CD8-positive, alpha-beta memory T cell (primary cell): ENCODE results near the gene BLOC1S3. TPM values are rescaled to one million over a fixed set of nuclear protein-coding genes. Genes with fewer than 3 reads are reported as not detected.
A peak's percentile ranks its signal among the peaks of the same experiment; 100 is the strongest.

ENCODE experiments used
- CTCF ChIA-PET: fragments of 350-600 bp; sonication (Branson Sonifier 250); formaldehyde crosslinking; loops from one replicate; lab custom pipeline; 2021; ENCODE audit warnings: antibody characterized with exemption; lab: Charles Lee
- POLR2A ChIA-PET: fragments of 350-600 bp; sonication (Branson Sonifier 250); formaldehyde crosslinking; loops from one replicate; lab custom pipeline; 2021; ENCODE audit warnings: antibody characterized with exemption; lab: Charles Lee
- DNase-seq, 5 donors: peaks; one replicate each; pipeline versions ENCODE4 v3.0.0 to v3.0.0-alpha.2; 2020 to 2022; ENCODE audit warnings: mixed read lengths in 1 of 5
- H3K27ac ChIP-seq: one replicate; pipeline ENCODE4 v1.7.0; 2013; ENCODE audit warnings: low read depth, mild to moderate bottlenecking, low read length, moderate library complexity
- H3K27me3 ChIP-seq: 2 replicates; pipeline ENCODE4 v1.7.0; 2013; ENCODE audit warnings: low read length, mild to moderate bottlenecking; ENCODE audit not compliant: insufficient read depth, poor library complexity, severe bottlenecking
- H3K36me3 ChIP-seq: 2 replicates; pipeline ENCODE4 v1.7.0; 2013; ENCODE audit warnings: mild to moderate bottlenecking, low read length, moderate library complexity; ENCODE audit not compliant: insufficient read depth
- H3K4me1 ChIP-seq: 2 replicates; pipeline ENCODE4 v1.7.0; 2013; ENCODE audit warnings: mild to moderate bottlenecking, low read length, moderate library complexity; ENCODE audit not compliant: insufficient read depth
- H3K4me3 ChIP-seq: 2 replicates; pipeline ENCODE4 v1.7.0; 2013; ENCODE audit warnings: mild to moderate bottlenecking, low read length
- H3K9me3 ChIP-seq: 2 replicates; pipeline ENCODE4 v1.7.0; 2013; ENCODE audit warnings: mild to moderate bottlenecking, low read length
- H3K27ac Mint-ChIP-seq, 8 donors: one replicate each; pipeline ENCODE4 v1.8.0; 2020 to 2021; ENCODE audit warnings: mixed read lengths in 8 of 8, mild to moderate bottlenecking in 6 of 8, inconsistent platforms in 3 of 8, moderate library complexity in 3 of 8
- H3K27me3 Mint-ChIP-seq, 2 donors: one replicate each; pipeline ENCODE4 v1.8.0; 2020 to 2021; ENCODE audit warnings: mixed read lengths in 2 of 2, mild to moderate bottlenecking in 1 of 2, moderate library complexity in 1 of 2
- H3K36me3 Mint-ChIP-seq, 3 donors: one replicate each; pipeline ENCODE4 v1.8.0; 2020 to 2021; ENCODE audit warnings: mixed read lengths in 3 of 3, inconsistent platforms in 1 of 3, mild to moderate bottlenecking in 1 of 3
- H3K4me1 Mint-ChIP-seq, 3 donors: one replicate each; pipeline ENCODE4 v1.8.0; 2020 to 2021; ENCODE audit warnings: mixed read lengths in 3 of 3, inconsistent platforms in 1 of 3, mild to moderate bottlenecking in 1 of 3
- H3K4me3 Mint-ChIP-seq, 7 donors: one replicate each; pipeline ENCODE4 v1.8.0; 2020 to 2021; ENCODE audit warnings: mixed read lengths in 7 of 7, mild to moderate bottlenecking in 6 of 7, moderate library complexity in 4 of 7, inconsistent platforms in 2 of 7
- H3K9me3 Mint-ChIP-seq, 5 donors: one replicate each; pipeline ENCODE4 v1.8.0; 2020 to 2022; ENCODE audit warnings: mixed read lengths in 5 of 5, mild to moderate bottlenecking in 3 of 5, moderate library complexity in 2 of 5, inconsistent platforms in 1 of 5
- polyA plus RNA-seq: library from polyadenylated mRNA; unstranded; fragments of 300-500 nt; fragmentation: Illumina TruSeq; gene quantifications from one replicate; pipeline ENCODE4 v1.2.3, GENCODE V29; 2021
- total RNA-seq, 2 experiments: library from RNA; stranded (reverse); gene quantifications; one replicate each; pipeline ENCODE4 v1.2.3, GENCODE V29; 2021

BLOC1S3 gene
- total RNA-seq (10 to 100 TPM; 12.4 TPM), polyA plus RNA-seq (19.9 TPM)

GRCh38 chr19:45178262-45179071, at the start of gene BLOC1S3:
Gene BLOC1S3 (plus strand): TSS chr19:45178784. CDS start chr19:45179297, 513 bp downstream.
- no peaks in the 10 kb centered on the region for H3K9me3 Mint-ChIP-seq
- Histone ChIP-seq H3K27ac (peak within 1 kb of the TSS; percentile 94), H3K36me3 (peaks cover 9% of the 10 kb centered on the region), H3K4me1 (peaks cover 36% of the 10 kb centered on the region), H3K27me3 (no peaks in the 10 kb centered on the region), H3K9me3 (no peaks in the 10 kb centered on the region), H3K4me3 (peak within 1 kb of the TSS; percentile 99)
- peaks cover 0 to 30% (median 3%) of the 10 kb centered on the region in 3 donors for H3K36me3 Mint-ChIP-seq
- DNase-seq: peak; percentile 100
- CTCF ChIA-PET: interaction anchor here (1.1 to 2.0 kb wide), 10 partner anchors 9 to 92 kb away, joined by 3 to 16 read pairs (median 5); partner anchors contain the start of gene PPP1R37
- H3K27ac Mint-ChIP-seq: peak within 1 kb of the TSS; percentile 77 to 98 (median 95)
- H3K4me3 Mint-ChIP-seq: peak within 1 kb of the TSS; percentile 82 to 95 (median 91)
- no peaks in the 10 kb centered on the region for H3K27me3 Mint-ChIP-seq
- H3K4me1 Mint-ChIP-seq: peaks cover 35 to 52% (median 43%) of the 10 kb centered on the region in 3 donors
- POLR2A ChIA-PET: interaction anchor here (0.6 to 2.8 kb wide), 9 partner anchors 9 to 724 kb away, joined by 3 to 24 read pairs (median 5); partner anchors contain the start of genes CLASRP, DMPK, MYPOP and PPP1R37

- Histone ChIP-seq H3K36me3 (no peaks in the 10 kb centered on the region), H3K27ac (no peak overlapping the region), H3K9me3 (no peaks in the 10 kb centered on the region), H3K4me3 (no peak overlapping the region), H3K27me3 (no peaks in the 10 kb centered on the region), H3K4me1 (peaks cover 5% of the 10 kb centered on the region)
- no peak overlapping the region for H3K4me3 Mint-ChIP-seq
- POLR2A ChIA-PET: no interaction called here
- peak overlapping the region in 2 of 8 donors; percentile 9 to 74 for H3K27ac Mint-ChIP-seq
- no peaks in the 10 kb centered on the region for H3K27me3 Mint-ChIP-seq
- peaks cover 0 to 4% (median 0%) of the 10 kb centered on the region in 3 donors for H3K36me3 Mint-ChIP-seq
- DNase-seq: no peak
- CTCF ChIA-PET: no interaction called here
- H3K4me1 Mint-ChIP-seq: peaks cover 7 to 20% (median 10%) of the 10 kb centered on the region in 3 donors
- H3K9me3 Mint-ChIP-seq: no peaks in the 10 kb centered on the region
Observed at GRCh38 chr19:45128806-45129205, 49.8 kb upstream of the BLOC1S3 start.

- no peaks in the 10 kb centered on the region for H3K36me3 ChIP-seq
- ChIA-PET POLR2A (no interaction called here), CTCF (no interaction called here)
- DNase-seq: no peak
- H3K4me3 Mint-ChIP-seq: no peak overlapping the region
- peaks cover 0 to 4% (median 0%) of the 10 kb centered on the region in 3 donors for H3K36me3 Mint-ChIP-seq
- peaks cover 9 to 23% (median 11%) of the 10 kb centered on the region in 3 donors for H3K4me1 Mint-ChIP-seq
- H3K27ac Mint-ChIP-seq: no peak overlapping the region
- no peak overlapping the region for H3K27ac ChIP-seq
- H3K27me3 ChIP-seq: no peaks in the 10 kb centered on the region
- H3K4me3 ChIP-seq: no peak overlapping the region
- H3K9me3 ChIP-seq: no peaks in the 10 kb centered on the region
- no peaks in the 10 kb centered on the region for H3K9me3 Mint-ChIP-seq
- H3K4me1 ChIP-seq: peaks cover 5% of the 10 kb centered on the region
- H3K27me3 Mint-ChIP-seq: no peaks in the 10 kb centered on the region
Observed at GRCh38 chr19:45130236-45130635, 48.3 kb upstream of the BLOC1S3 start.

GRCh38 chr19:45130888-45131615, 47.5 kb upstream of the BLOC1S3 start:
- peak overlapping the region in 2 of 8 donors; percentile 63 to 64 for H3K27ac Mint-ChIP-seq
- Histone ChIP-seq H3K4me1 (no peaks in the 10 kb centered on the region), H3K36me3 (no peaks in the 10 kb centered on the region), H3K27me3 (no peaks in the 10 kb centered on the region), H3K27ac (no peak overlapping the region), H3K9me3 (no peaks in the 10 kb centered on the region), H3K4me3 (no peak overlapping the region)
- H3K4me3 Mint-ChIP-seq: no peak overlapping the region
- ChIA-PET CTCF (no interaction called here), POLR2A (no interaction called here)
- no peaks in the 10 kb centered on the region for H3K9me3 Mint-ChIP-seq
- H3K36me3 Mint-ChIP-seq: peaks cover 0 to 4% (median 0%) of the 10 kb centered on the region in 3 donors
- H3K27me3 Mint-ChIP-seq: no peaks in the 10 kb centered on the region
- no peak for DNase-seq
- H3K4me1 Mint-ChIP-seq: peaks cover 6 to 15% (median 7%) of the 10 kb centered on the region in 3 donors

- Mint-ChIP-seq H3K27me3 (no peaks in the 10 kb centered on the region), H3K4me3 (no peak overlapping the region), H3K4me1 (peaks cover 9 to 14% (median 10%) of the 10 kb centered on the region in 3 donors), H3K27ac (peak overlapping the region in 3 of 8 donors; percentile 14 to 54 (median 47)), H3K36me3 (peaks cover 0 to 10% (median 0%) of the 10 kb centered on the region in 3 donors), H3K9me3 (no peaks in the 10 kb centered on the region)
- Histone ChIP-seq H3K27me3 (no peaks in the 10 kb centered on the region), H3K27ac (no peak overlapping the region), H3K36me3 (no peaks in the 10 kb centered on the region), H3K9me3 (no peaks in the 10 kb centered on the region), H3K4me1 (no peaks in the 10 kb centered on the region), H3K4me3 (no peak overlapping the region)
- no peak for DNase-seq
- ChIA-PET CTCF (no interaction called here), POLR2A (no interaction called here)
Observed at GRCh38 chr19:45133661-45134060, 44.9 kb upstream of the BLOC1S3 start.

- Histone ChIP-seq H3K4me1 (no peaks in the 10 kb centered on the region), H3K27me3 (no peaks in the 10 kb centered on the region), H3K36me3 (no peaks in the 10 kb centered on the region), H3K9me3 (no peaks in the 10 kb centered on the region), H3K27ac (no peak overlapping the region), H3K4me3 (no peak overlapping the region)
- H3K4me3 Mint-ChIP-seq: no peak overlapping the region
- H3K36me3 Mint-ChIP-seq: peaks cover 0 to 10% (median 0%) of the 10 kb centered on the region in 3 donors
- POLR2A ChIA-PET: no interaction called here
- peaks cover 9 to 14% (median 10%) of the 10 kb centered on the region in 3 donors for H3K4me1 Mint-ChIP-seq
- CTCF ChIA-PET: interaction anchor here (0.8 to 1.1 kb wide), 2 partner anchors 9 to 18 kb away, joined by 3 read pairs; no protein-coding TSS in a partner anchor
- no peaks in the 10 kb centered on the region for H3K9me3 Mint-ChIP-seq
- H3K27ac Mint-ChIP-seq: no peak overlapping the region
- no peaks in the 10 kb centered on the region for H3K27me3 Mint-ChIP-seq
- no peak for DNase-seq
Observed at GRCh38 chr19:45135176-45135885, 43.3 kb upstream of the BLOC1S3 start.

GRCh38 chr19:45136507-45137178, 41.9 kb upstream of the BLOC1S3 start:
- no peaks in the 10 kb centered on the region for H3K27me3 ChIP-seq
- CTCF ChIA-PET: interaction anchor here (1.0 to 1.1 kb wide), 2 partner anchors 12 to 16 kb away, joined by 3 read pairs; no protein-coding TSS in a partner anchor
- Mint-ChIP-seq H3K4me1 (peaks cover 9 to 14% (median 10%) of the 10 kb centered on the region in 3 donors), H3K36me3 (peaks cover 0 to 23% (median 0%) of the 10 kb centered on the region in 3 donors), H3K27me3 (no peaks in the 10 kb centered on the region), H3K4me3 (no peak overlapping the region), H3K9me3 (no peaks in the 10 kb centered on the region), H3K27ac (peak overlapping the region in 1 of 8 donors; percentile 58)
- no peak overlapping the region for H3K4me3 ChIP-seq
- no peaks in the 10 kb centered on the region for H3K36me3 ChIP-seq
- POLR2A ChIA-PET: no interaction called here
- no peak for DNase-seq
- no peaks in the 10 kb centered on the region for H3K4me1 ChIP-seq
- H3K27ac ChIP-seq: no peak overlapping the region
- H3K9me3 ChIP-seq: no peaks in the 10 kb centered on the region
